Dendritic cell treated with granulocyte-macrophage colony-stimulating factor and Interleukin-4, amounts not matched to agents 40 ng/mL and 50 ng/mL, for 4 days (primary cell): ENCODE measurements around the gene PCDHAC2.

Experiments
- H3K27ac Mint-ChIP-seq: one replicate; pipeline ENCODE4 v1.8.0; 2022; ENCODE audit warnings: mild to moderate bottlenecking, mixed read lengths
- H3K27me3 Mint-ChIP-seq: one replicate; pipeline ENCODE4 v1.8.0; 2022; ENCODE audit warnings: mild to moderate bottlenecking, mixed read lengths
- H3K36me3 Mint-ChIP-seq: one replicate; pipeline ENCODE4 v1.8.0; 2022; ENCODE audit warnings: low read depth, mixed read lengths
- H3K4me1 Mint-ChIP-seq: one replicate; pipeline ENCODE4 v1.8.0; 2022; ENCODE audit warnings: low read depth, mixed read lengths
- H3K4me3 Mint-ChIP-seq: one replicate; pipeline ENCODE4 v1.8.0; 2022; ENCODE audit warnings: mild to moderate bottlenecking, moderate library complexity, mixed read lengths
- H3K9me3 Mint-ChIP-seq: one replicate; pipeline ENCODE4 v1.8.0; 2022; ENCODE audit warnings: mixed read lengths
- intact Hi-C: fragments of 100-400 bp; cut with micrococcal nuclease; formaldehyde crosslinking; loops from one replicate; pipeline ENCODE4 v1.15.0; 2022

Gene PCDHAC2

GRCh38 chr5:140967226-140967893, 1.1 kb downstream of the PCDHAC2 start:
- H3K27me3 Mint-ChIP-seq = peaks cover 35% of the 10 kb centered on the region
- no peaks in the 10 kb centered on the region for H3K36me3 Mint-ChIP-seq
- no peak overlapping the region for H3K4me3 Mint-ChIP-seq
- no peaks in the 10 kb centered on the region for H3K9me3 Mint-ChIP-seq
- H3K27ac Mint-ChIP-seq = no peak overlapping the region
- no peaks in the 10 kb centered on the region for H3K4me1 Mint-ChIP-seq
- intact Hi-C loops = no loop called here

- H3K27ac Mint-ChIP-seq = no peak overlapping the region
- no peaks in the 10 kb centered on the region for H3K9me3 Mint-ChIP-seq
- no peaks in the 10 kb centered on the region for H3K36me3 Mint-ChIP-seq
- intact Hi-C loops = no loop called here
- H3K27me3 Mint-ChIP-seq = peaks cover 29% of the 10 kb centered on the region
- no peak overlapping the region for H3K4me3 Mint-ChIP-seq
- H3K4me1 Mint-ChIP-seq = no peaks in the 10 kb centered on the region
Observed at GRCh38 chr5:140969880-140970279, 3.6 kb downstream of the PCDHAC2 start.

GRCh38 chr5:140973550-140973949, 7.3 kb downstream of the PCDHAC2 start:
- Mint-ChIP-seq H3K27ac (no peak overlapping the region), H3K9me3 (no peaks in the 10 kb centered on the region), H3K27me3 (no peaks in the 10 kb centered on the region), H3K36me3 (no peaks in the 10 kb centered on the region), H3K4me3 (no peak overlapping the region), H3K4me1 (no peaks in the 10 kb centered on the region)
- intact Hi-C loops = no loop called here

GRCh38 chr5:140977003-140977402, 10.7 kb downstream of the PCDHAC2 start:
- no peak overlapping the region for H3K4me3 Mint-ChIP-seq
- peaks cover 8% of the 10 kb centered on the region for H3K9me3 Mint-ChIP-seq
- H3K36me3 Mint-ChIP-seq = no peaks in the 10 kb centered on the region
- H3K27me3 Mint-ChIP-seq = no peaks in the 10 kb centered on the region
- no peak overlapping the region for H3K27ac Mint-ChIP-seq
- intact Hi-C loops = no loop called here
- no peaks in the 10 kb centered on the region for H3K4me1 Mint-ChIP-seq

- Mint-ChIP-seq H3K27ac (no peak overlapping the region), H3K4me3 (no peak overlapping the region), H3K9me3 (peaks cover 17% of the 10 kb centered on the region), H3K27me3 (no peaks in the 10 kb centered on the region), H3K36me3 (no peaks in the 10 kb centered on the region), H3K4me1 (no peaks in the 10 kb centered on the region)
- intact Hi-C loops = no loop called here
Observed at GRCh38 chr5:140978260-140978659, 12.0 kb downstream of the PCDHAC2 start.

- intact Hi-C loops = no loop called here
- H3K36me3 Mint-ChIP-seq = no peaks in the 10 kb centered on the region
- peaks cover 17% of the 10 kb centered on the region for H3K9me3 Mint-ChIP-seq
- no peak overlapping the region for H3K27ac Mint-ChIP-seq
- H3K27me3 Mint-ChIP-seq = no peaks in the 10 kb centered on the region
- H3K4me1 Mint-ChIP-seq = no peaks in the 10 kb centered on the region
- H3K4me3 Mint-ChIP-seq = no peak overlapping the region
Observed at GRCh38 chr5:140978983-140979382, 12.7 kb downstream of the PCDHAC2 start.

GRCh38 chr5:140982083-140982716, 15.9 kb downstream of the PCDHAC2 start:
- Mint-ChIP-seq H3K27ac (no peak overlapping the region), H3K27me3 (no peaks in the 10 kb centered on the region), H3K9me3 (peaks cover 25% of the 10 kb centered on the region), H3K4me3 (no peak overlapping the region), H3K36me3 (no peaks in the 10 kb centered on the region), H3K4me1 (no peaks in the 10 kb centered on the region)
- intact Hi-C loops = no loop called here

- H3K9me3 Mint-ChIP-seq = peaks cover 48% of the 10 kb centered on the region
- H3K4me1 Mint-ChIP-seq = no peaks in the 10 kb centered on the region
- H3K36me3 Mint-ChIP-seq = no peaks in the 10 kb centered on the region
- H3K27me3 Mint-ChIP-seq = no peaks in the 10 kb centered on the region
- intact Hi-C loops = no loop called here
- no peak overlapping the region for H3K4me3 Mint-ChIP-seq
- no peak overlapping the region for H3K27ac Mint-ChIP-seq
Observed at GRCh38 chr5:140986117-140986521, 19.8 kb downstream of the PCDHAC2 start.

- intact Hi-C loops = no loop called here
- H3K36me3 Mint-ChIP-seq = no peaks in the 10 kb centered on the region
Observed at GRCh38 chr5:140988100-140988499, 21.8 kb downstream of the PCDHAC2 start.

GRCh38 chr5:140988608-140989007, 22.3 kb downstream of the PCDHAC2 start:
- no peaks in the 10 kb centered on the region for H3K4me1 Mint-ChIP-seq
- H3K27me3 Mint-ChIP-seq = no peaks in the 10 kb centered on the region
- H3K9me3 Mint-ChIP-seq = peaks cover 49% of the 10 kb centered on the region
- intact Hi-C loops = no loop called here
- H3K4me3 Mint-ChIP-seq = no peak overlapping the region
- no peak overlapping the region for H3K27ac Mint-ChIP-seq
- no peaks in the 10 kb centered on the region for H3K36me3 Mint-ChIP-seq

More at GRCh38 chr5:140988100-140988499, 21.8 kb downstream of the PCDHAC2 start:
- Mint-ChIP-seq H3K4me3 (no peak overlapping the region), H3K9me3 (peaks cover 49% of the 10 kb centered on the region), H3K27ac (no peak overlapping the region), H3K27me3 (no peaks in the 10 kb centered on the region), H3K4me1 (no peaks in the 10 kb centered on the region)

GRCh38 chr5:140989254-140990020, 23.2 kb downstream of the PCDHAC2 start:
- Mint-ChIP-seq H3K4me3 (no peak overlapping the region), H3K36me3 (no peaks in the 10 kb centered on the region), H3K27me3 (no peaks in the 10 kb centered on the region), H3K4me1 (no peaks in the 10 kb centered on the region), H3K27ac (no peak overlapping the region), H3K9me3 (peaks cover 49% of the 10 kb centered on the region)
- intact Hi-C loops = no loop called here

GRCh38 chr5:140992828-140993227, 26.6 kb downstream of the PCDHAC2 start:
- Mint-ChIP-seq H3K27me3 (no peaks in the 10 kb centered on the region), H3K27ac (no peak overlapping the region), H3K4me3 (no peak overlapping the region), H3K36me3 (no peaks in the 10 kb centered on the region), H3K9me3 (peaks cover 52% of the 10 kb centered on the region), H3K4me1 (no peaks in the 10 kb centered on the region)
- intact Hi-C loops = no loop called here

- Mint-ChIP-seq H3K4me3 (no peak overlapping the region), H3K9me3 (peaks cover 36% of the 10 kb centered on the region), H3K27ac (no peak overlapping the region), H3K27me3 (no peaks in the 10 kb centered on the region), H3K36me3 (no peaks in the 10 kb centered on the region), H3K4me1 (no peaks in the 10 kb centered on the region)
- intact Hi-C loops = no loop called here
Observed at GRCh38 chr5:140996060-140996459, 29.8 kb downstream of the PCDHAC2 start.

- Mint-ChIP-seq H3K27ac (no peak overlapping the region), H3K9me3 (peaks cover 27% of the 10 kb centered on the region), H3K36me3 (no peaks in the 10 kb centered on the region), H3K4me3 (no peak overlapping the region), H3K4me1 (no peaks in the 10 kb centered on the region), H3K27me3 (peaks cover 12% of the 10 kb centered on the region)
- intact Hi-C loops = no loop called here
Observed at GRCh38 chr5:140998921-140999410, 32.7 kb downstream of the PCDHAC2 start.
